ENCODE measurements around the gene TLE5.

TLE5 gene

DNA sequence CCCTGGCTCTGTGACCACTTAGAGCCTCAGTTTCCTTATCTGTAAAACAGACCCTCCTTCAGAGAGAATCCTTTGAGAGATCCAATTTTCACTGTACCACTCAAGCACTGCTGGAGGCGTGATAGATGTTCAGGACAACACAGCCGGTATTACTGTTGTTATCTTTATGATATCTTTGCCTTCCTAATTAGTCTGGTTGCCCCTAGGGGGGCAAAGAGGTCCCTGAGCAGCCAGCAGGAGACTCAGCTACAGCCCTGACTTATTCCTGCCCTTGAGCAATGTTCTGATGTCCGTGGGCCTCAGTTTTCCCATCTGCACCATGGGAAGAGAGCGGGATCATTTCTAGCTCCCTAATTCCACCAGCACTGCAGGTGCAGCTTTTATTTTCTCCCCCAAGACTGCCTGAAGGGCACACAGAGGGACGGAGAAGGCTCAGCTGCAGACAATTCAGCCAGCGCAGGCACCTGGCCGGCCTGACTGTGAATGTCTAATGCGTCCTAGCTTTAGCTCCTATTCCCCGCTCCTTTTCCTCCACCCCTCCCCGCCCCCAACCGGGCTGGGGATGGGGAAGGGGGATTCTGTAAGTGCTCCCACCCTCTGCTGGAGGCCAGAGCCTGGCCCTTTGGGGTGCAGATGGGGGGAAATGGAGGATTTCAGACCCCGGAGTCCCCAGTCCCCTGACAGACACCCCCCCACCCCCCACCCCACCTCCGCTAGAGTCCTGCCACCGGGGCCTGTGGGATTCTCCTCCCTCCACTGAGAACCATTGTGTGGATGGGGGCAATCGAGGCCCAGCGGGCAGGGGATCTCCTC, 16.2 kb downstream of the TLE5 start:
- H3K36me3 ChIP-seq (ENCODE audit: control insufficient read depth, insufficient read depth, low read length), result no peaks in the 10 kb centered on the region
- no peaks in the 10 kb centered on the region for H3K27me3 ChIP-seq (replicated peaks; ENCODE audit: control insufficient read depth, insufficient read depth, low read length)
- no peak overlapping the region for H3K4me3 ChIP-seq (replicated peaks; ENCODE audit: low read depth, low read length)
- TF ChIP-seq, protein P1, sequence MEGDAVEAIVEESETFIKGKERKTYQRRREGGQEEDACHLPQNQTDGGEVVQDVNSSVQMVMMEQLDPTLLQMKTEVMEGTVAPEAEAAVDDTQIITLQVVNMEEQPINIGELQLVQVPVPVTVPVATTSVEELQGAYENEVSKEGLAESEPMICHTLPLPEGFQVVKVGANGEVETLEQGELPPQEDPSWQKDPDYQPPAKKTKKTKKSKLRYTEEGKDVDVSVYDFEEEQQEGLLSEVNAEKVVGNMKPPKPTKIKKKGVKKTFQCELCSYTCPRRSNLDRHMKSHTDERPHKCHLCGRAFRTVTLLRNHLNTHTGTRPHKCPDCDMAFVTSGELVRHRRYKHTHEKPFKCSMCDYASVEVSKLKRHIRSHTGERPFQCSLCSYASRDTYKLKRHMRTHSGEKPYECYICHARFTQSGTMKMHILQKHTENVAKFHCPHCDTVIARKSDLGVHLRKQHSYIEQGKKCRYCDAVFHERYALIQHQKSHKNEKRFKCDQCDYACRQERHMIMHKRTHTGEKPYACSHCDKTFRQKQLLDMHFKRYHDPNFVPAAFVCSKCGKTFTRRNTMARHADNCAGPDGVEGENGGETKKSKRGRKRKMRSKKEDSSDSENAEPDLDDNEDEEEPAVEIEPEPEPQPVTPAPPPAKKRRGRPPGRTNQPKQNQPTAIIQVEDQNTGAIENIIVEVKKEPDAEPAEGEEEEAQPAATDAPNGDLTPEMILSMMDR (IDR thresholded peaks at IDR 0.05; ENCODE audit: insufficient read depth, low read length, poor library complexity, severe bottlenecking), result no peak
- no peak for DNase-seq (ENCODE audit: extremely low read depth, insufficient read length)

DNA sequence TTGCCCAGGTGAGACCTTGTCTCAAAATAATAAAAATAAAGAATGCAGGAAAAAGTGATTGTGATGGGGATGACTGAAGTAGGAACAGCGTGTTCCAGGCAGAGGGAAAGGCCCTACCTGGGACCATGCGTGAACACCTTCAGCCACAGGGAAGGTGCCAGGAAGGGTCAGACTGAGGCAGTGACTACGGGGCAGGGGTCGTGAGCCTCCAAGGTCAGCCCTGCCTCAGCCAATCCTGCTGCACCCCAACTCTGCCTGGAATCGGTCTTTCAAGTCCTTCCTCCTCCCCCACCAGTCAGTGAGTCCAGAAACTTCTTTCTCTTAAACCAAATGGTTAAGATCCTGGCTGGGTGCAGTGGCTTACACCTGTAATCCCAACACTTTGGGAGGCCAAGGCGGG, 17.1 kb downstream of the TLE5 start:
- no peaks in the 10 kb centered on the region for H3K27me3 ChIP-seq (replicated peaks; ENCODE audit: control insufficient read depth, insufficient read depth, low read length)
- H3K4me3 ChIP-seq (replicated peaks; ENCODE audit: low read depth, low read length), result no peak overlapping the region
- H3K36me3 ChIP-seq (ENCODE audit: control insufficient read depth, insufficient read depth, low read length), result no peaks in the 10 kb centered on the region
- no peak for DNase-seq (ENCODE audit: extremely low read depth, insufficient read length)
- TF ChIP-seq, protein P1 (IDR thresholded peaks at IDR 0.05; ENCODE audit: insufficient read depth, low read length, poor library complexity, severe bottlenecking), result no peak

DNA sequence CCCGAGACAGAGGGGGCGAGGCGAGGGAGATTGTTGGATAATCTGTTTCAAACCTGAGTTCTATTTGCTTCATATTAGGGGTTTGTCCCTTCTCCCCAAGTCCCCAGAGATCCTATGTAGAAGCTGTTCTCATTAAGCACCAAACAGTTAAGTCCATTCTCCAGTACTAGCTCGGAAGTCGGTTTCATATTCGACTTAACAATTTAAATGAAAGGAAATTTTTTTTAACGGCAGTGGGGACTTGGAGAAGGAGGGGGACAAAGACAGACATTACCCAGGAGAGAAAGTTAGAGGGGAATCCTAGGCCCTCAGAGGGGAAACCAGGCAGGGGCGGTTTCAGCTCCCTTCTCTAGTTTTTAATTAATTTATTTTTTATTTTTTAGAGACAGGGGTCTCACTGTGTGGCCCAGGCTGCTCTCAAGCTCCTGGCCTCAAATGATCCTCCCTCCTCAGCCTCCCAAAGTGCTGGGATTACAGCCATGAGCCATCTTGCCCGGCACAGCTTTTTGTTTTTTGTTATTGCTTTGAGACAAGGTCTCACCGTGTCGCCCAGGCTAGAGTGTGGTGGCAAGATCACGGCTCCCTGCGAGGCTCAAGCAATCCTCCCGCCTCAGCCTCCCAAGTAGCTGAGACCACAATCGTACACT, 19.6 kb downstream of the TLE5 start:
- Histone ChIP-seq H3K27me3 (replicated peaks; ENCODE audit: control insufficient read depth, insufficient read depth, low read length) (no peaks in the 10 kb centered on the region), H3K36me3 (ENCODE audit: control insufficient read depth, insufficient read depth, low read length) (no peaks in the 10 kb centered on the region), H3K4me3 (replicated peaks; ENCODE audit: low read depth, low read length) (no peak overlapping the region)
- DNase-seq (ENCODE audit: extremely low read depth, insufficient read length), result no peak
- TF ChIP-seq, protein P1 (IDR thresholded peaks at IDR 0.05; ENCODE audit: insufficient read depth, low read length, poor library complexity, severe bottlenecking), result no peak

DNA sequence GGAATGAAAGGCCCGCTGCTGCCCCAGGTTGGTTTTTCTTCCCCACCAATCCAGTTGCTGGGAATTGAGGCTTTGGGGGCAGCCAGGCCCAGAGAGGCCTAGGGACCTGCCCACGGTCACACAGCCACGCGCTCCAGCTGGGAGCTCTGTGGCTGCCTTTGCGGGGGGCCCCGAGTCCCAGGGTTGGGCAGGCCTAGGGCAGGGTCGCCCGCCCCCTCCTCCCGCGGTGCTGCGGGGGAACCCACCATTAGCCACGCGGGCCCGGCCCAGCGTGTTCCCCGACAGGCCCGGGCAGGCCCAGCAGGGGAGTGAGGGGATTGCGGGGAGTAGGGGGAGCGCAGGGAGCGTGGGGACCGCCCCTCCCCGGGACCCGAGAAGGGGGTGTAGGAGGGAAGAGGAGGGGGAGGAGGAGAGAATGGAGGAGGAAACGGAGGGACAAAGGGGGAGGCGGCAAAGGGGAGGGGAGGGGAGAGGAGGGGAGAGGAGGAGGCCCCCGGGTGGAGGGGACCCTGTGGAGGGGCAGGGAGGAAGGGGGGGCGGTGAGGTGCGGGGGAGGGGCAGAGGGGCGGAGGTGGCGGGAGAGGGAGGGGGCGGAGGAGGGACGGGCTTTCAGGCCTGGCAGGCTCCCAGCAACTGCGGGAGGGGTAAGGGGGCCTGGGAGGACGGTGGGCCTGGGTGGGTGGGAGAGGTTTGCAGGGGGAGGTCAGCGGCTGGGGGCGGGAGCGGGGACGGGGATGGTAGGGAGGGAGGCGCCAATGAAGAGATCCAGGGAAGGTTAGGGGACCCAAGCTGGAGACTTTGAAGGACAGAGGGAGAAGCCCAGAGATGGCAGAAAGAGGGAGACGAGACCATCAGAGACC, 20.3 kb downstream of the TLE5 start:
- Histone ChIP-seq H3K27me3 (replicated peaks; ENCODE audit: control insufficient read depth, insufficient read depth, low read length) (no peaks in the 10 kb centered on the region), H3K36me3 (ENCODE audit: control insufficient read depth, insufficient read depth, low read length) (no peaks in the 10 kb centered on the region), H3K4me3 (replicated peaks; ENCODE audit: low read depth, low read length) (no peak overlapping the region)
- TF ChIP-seq, protein P1 (IDR thresholded peaks at IDR 0.05; ENCODE audit: insufficient read depth, low read length, poor library complexity, severe bottlenecking), result no peak
- DNase-seq (ENCODE audit: extremely low read depth, insufficient read length), result no peak

DNA sequence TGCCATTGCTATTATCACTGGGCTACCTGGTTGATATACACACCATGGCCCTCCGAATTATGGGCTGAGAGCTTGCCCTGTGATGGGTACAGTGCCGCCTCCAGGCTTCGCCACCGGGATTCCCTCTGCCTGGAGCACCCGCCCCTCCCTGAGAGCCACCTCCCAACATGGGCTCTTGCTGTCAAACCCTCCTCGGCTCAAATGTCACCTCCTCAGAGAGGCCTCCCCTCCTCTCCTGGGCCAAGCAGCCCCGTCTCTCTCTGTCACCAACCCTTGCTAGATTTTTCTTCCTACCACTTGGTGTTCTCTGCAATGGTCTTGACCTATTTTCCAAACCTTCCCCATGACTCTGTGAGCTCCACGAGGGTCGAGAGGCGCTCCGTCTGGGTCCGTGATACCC, 21.0 kb downstream of the TLE5 start:
- Histone ChIP-seq H3K4me3 (replicated peaks; ENCODE audit: low read depth, low read length) (no peak overlapping the region), H3K36me3 (ENCODE audit: control insufficient read depth, insufficient read depth, low read length) (no peaks in the 10 kb centered on the region), H3K27me3 (replicated peaks; ENCODE audit: control insufficient read depth, insufficient read depth, low read length) (no peaks in the 10 kb centered on the region)
- TF ChIP-seq, protein P1 (IDR thresholded peaks at IDR 0.05; ENCODE audit: insufficient read depth, low read length, poor library complexity, severe bottlenecking), result no peak
- DNase-seq (ENCODE audit: extremely low read depth, insufficient read length), result no peak
